NCI-H1417 treated with DMSO at 0.1 percent for 48 hours (cell line): ENCODE results near the gene SPOCK1.

ENCODE experiments used
- DNase-seq: peaks from one replicate; lab custom pipeline; 2025; lab: John Stamatoyannopoulos, UW

The SPOCK1 gene

DNA sequence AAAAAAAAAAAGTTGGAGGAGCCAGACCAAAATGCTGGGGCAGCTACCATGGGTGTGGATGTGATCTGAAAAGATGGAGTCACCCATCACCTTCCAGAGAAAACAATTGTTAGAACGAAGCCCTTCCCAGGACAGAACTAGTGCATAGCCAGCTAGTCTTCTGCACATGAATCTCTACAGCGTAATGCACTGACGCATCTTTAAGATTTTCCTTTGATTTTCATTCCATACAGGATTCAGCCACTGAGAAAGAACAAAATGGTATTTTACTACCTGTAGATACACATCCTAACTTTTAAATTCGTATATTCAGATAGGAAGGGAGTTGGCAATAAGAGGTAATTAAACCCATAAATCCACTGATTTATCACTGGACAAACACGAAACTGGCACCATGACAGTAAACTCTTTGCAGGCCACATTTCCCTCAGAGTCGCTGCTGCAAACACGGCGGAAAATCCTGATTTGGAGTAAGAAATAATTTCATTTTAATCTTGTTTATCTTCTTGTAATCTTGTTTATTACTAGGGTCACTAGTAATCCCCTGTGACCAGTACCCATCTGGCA is 206.6 kb downstream of the SPOCK1 start:
- no peak for DNase-seq

DNA sequence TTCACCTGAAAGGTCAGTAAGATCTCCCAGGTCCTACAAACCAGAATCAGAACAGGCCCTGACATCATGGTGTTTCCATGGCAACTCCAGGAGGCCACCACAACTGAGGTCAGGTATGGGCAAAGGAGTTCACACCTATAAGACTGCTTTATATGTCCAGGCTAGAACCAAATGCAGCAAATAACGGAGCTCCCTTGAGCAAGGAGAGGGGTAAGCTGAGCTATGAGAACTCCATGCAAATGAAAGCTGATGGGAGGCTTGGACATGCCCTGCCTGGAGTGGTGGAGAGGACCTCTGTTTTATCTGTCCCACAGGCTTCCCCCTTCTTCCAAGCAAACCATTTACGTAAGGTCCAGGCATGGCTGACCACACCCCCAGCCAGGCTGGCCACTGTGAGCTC is 207.7 kb downstream of the SPOCK1 start:
- DNase-seq, result no peak

DNA sequence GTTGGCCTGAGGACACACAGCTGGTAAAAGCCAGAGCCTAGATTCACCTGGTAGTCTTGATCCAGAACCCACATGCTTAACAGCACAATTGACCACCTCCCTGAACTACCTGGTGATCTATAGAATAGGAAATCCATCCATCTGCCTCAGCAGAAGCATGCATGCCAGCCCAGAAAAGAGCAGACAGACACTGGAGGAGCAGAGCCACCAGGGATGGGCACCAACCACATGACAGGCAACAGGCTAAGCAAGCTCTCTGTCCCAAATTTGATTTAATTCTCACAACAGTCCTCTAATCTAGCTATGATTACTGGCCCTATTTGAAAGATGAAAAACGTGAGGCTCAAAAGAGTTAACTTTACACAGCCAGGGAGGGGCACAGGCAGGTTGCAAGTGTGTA is 208.1 kb downstream of the SPOCK1 start:
- DNase-seq, result no peak

DNA sequence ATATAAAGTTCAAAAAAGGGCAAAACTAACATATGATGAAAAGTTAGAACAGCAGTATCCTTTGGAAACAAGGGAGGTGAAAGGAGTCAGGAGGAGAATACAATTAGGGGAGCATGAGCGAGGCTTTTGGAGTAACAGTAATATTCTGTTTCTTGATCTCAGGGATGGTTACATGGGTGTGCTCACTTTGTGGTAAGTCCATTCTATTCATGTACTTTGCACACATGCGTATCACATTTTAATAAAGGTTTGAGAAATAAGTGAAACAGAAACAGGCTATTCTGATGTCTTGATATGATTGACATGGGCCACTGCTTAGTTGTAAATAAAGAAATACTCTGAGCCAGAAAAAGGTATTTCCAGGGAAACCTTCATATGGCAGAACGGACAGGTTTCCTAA is 208.8 kb downstream of the SPOCK1 start:
- DNase-seq, result no peak

DNA sequence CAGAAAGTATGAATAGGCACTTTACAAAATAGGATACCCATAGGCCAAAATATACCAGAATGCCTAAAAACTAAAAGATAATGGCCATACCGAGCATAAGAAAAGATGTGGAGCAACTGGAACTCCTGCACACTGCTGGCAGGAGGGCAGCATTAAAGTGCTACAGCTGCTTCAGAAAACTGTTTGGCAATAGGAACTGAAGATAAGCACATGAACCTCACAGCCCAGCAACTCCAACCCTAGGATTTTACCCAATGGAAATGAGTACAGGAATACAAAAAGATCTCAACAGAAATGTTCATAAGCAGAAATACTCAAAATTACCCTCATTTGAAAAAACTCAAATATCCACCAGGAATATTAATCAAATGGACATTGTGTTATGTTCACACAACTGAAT is 209.3 kb downstream of the SPOCK1 start:
- no peak for DNase-seq

DNA sequence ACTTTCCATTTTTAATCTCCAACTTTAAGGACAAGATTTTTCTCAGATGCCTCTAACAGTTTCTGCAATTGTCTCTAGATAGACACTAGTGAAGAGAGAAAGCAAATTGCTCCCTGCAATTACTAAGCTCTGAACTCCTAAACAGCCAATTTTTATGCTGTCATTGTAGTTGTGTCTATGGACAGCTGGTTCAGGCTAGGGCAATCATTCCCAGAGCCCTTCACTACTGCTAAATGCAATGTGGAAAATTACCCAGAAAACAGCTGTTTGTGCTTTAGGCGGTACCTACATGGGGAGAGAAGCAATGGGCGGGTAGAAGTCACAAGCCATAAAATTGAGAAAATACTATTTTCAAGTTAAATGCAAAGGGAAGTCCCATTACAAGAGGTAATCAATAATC is 211.6 kb downstream of the SPOCK1 start:
- no peak for DNase-seq

DNA sequence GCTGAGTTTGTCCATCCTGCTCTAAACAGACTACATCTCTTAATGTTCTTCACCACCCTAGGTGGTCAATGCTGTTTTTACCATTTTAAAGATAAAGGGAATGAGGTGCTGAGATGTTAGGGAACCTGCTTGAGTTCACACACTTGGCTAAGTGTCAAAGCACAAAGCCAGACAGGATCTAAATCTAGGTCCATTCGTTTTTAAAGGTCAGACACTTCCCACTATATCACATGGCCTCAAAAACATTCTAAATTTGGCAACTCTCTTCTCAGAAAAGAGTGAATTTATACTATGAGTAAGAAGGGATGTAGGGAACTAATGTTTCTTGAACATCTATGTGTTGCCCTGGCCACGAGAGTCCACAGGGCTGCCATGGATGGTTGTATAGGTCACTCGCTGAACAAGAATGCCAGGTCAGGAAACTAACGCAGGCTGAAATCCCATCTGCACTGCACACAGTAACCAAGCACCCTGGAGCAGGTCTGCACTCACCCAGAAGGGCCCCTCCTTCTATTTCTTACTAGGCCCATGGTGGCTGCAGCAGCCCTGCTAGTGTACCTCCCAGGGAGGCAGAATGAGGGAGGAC is 213.0 kb downstream of the SPOCK1 start:
- DNase-seq, result no peak

DNA sequence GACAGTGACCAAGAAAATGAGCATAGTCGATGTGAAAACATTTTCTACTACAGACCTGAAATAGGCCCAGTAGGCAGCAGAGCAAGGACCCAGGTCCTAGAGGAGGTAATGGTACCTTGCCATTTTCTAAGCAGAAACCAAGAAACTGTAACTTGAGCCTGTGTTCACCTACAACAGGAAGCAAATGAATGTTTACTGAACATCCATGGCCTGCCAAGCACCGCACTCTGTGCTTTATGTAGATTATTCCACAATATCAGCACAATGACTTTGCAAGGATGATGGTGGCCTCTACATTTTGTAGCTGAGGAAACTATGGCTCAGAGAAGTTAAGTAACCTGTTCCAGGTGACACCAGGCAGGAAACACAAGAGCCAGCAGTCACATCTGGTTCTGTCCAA is 215.3 kb downstream of the SPOCK1 start:
- no peak for DNase-seq

DNA sequence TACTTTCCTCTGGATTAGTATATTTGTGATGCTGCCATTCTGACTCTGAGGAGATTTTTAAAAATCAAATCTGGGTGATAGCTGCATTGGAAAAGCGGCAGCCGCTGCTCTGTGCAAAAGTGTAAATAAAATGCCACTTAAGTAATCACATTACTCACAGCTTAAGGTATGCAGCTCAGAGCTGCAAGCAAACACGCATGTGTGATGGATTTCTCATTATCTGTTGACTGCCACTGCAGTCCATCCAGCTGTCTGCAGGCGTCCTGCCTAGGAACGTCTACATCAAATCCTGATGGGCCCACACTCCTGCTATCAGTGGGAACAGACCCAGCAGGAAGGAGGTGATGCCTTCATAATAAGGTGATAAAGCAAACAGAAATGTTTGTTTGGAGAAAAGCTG is 216.9 kb downstream of the SPOCK1 start:
- DNase-seq, result no peak

DNA sequence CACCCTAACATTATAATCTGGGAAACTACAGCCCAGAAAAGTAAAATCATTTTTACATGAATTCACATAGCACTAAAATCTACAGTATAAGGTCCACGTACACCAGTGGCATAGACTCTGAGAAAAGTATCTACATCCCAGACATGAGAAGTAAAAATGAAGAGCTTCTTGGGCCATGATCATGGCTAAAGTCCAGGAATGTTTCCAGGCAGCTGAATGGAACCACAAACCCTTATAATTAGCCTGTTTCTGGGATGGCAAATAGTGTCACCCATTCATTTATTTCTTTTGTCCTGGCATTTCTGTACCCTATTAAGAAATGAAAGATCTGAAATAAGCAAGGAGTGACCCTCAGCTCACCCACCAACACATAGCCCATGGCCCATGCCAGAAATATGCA is 217.9 kb downstream of the SPOCK1 start:
- no peak for DNase-seq

DNA sequence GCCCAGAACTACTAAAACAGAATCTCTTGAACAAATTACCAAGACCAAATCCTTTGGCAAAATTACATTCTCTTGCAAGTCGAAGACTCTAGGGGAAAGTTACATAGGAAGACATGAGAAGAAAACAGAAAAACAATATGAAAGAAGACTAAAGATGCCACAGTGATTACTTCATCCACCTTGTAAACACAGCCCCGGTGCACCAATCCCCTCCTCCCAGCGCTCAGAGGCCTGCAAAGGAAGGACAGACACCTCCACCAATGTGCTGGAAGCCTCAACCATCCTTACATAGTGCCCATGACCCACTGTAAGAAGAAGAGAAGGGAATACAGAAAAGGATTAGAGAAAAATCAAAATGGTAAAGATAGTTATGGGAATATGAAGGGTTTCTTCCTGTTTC is 218.5 kb downstream of the SPOCK1 start:
- DNase-seq, result no peak

DNA sequence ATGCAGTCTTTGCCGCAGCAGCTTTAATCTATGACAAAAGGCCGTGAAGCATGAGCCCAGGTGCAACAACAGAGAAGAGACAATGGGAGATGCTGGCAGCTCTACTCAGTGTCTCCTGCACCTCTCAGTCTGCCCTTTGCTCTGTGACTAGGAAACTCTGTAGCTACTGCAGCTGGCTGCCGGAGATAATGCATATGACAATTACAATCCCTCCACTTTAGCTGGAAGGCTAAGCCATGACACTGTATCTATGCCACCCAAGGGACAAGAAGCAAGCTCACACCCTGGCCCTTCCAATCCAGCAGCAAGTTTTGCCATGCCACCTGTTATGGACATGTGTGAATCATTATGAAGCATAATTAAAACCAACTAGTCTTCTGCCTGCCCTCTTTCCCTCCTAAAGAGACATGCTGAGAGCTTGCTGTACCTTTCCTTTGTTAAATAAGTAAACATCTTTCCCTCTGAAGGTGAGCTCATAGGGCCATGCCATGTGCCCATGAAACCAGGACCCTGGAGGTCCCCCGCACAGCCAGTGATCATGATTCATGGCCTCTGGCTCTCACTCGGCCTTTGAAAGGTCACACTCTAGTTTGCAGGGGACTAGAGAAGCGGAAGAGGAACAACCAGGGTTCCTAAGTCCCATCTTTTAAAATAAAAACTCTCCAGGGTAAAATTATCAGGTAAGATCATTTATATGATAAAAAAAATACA is 219.4 kb downstream of the SPOCK1 start:
- DNase-seq, result peak; percentile 36

DNA sequence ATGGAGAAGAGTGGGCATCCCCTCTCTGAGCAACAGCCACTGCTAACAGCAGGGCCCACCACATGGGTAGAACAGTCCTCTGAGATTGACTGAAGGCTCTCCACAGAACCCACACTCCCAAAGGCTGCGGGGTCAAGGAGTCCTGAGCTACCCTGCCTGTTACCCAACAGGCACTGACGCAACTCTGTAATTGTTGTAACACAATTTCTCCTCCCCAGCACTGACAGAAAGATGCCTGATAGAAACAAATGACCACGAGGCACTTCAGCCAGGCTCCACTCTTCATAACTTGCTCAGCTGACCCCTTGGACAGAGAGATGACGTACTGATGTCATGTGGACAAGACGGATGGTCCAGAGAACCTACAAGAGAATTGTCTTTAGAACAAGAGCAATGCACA is 220.7 kb downstream of the SPOCK1 start:
- DNase-seq, result no peak

DNA sequence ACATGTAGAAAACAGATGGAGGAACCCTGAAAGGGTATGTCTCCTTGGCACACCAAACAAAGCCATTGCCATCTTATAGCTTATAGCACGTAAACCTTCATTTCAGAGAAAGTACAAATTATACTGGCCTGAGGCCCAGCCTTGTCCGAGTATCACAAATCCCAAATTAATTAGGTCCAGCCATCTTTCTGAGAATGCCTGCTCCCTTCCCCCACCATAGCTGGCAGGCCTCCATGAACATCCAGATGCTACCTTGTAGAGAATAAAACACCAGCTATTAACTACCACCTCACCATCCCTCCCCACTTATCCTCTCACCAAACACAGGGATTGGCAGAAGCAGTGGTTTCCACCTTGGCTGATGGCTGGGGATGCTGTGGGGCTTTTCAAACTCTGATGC is 224.0 kb downstream of the SPOCK1 start:
- DNase-seq, result no peak

DNA sequence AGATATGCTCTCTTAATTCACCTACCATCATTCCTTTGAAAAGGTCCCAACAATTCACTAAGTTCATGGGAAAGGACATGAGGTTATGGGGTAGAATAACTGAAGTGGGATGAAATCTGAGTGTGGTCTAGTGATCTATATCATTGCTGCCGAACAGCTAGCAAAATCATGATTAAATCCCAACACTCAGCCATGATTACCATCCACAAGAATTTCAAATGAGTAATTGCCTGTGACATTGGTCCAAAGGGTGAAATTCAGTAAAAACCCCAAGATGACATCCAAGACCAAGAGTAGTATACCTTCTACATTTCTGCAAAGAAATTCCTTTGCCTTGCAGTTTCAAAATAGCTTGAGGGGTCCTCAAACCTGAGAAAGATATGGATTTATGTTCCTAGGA is 225.6 kb downstream of the SPOCK1 start:
- DNase-seq, result no peak

DNA sequence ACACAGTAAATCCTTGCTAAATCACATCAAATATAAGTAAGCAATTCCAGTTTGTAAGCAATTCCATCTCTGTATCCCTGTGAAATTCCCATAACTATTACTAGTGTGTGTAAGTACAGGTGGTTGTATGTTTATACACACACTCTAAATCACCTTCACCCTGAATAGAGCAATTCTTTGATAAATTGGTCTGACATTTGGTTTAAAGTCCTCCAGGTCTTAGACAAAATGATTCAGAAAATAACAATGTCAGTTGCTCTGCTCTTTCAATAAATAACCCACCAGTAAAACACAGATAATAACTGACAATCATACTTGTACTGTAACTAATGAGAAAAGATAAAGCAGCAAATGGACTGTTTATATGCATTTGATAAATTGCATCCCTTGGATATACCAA is 226.3 kb downstream of the SPOCK1 start:
- DNase-seq, result no peak

DNA sequence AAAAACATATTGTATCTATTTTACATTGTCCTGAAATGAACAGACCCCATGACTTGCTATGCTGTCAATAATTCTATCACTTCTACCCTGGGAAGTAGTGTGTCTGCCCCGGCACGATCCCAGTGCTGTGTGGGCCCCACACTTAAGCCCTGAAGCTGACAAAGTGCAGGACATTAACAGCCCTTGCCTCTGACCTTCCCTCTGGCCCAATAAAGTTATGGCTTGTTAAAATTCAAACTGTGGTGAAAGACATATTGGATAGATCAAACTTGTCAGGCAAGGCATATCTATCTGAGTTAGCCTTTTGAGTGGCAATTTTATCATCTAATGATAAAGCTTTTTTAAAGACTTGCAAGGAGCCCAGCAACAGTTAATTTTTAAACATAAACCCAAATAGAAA is 229.2 kb downstream of the SPOCK1 start:
- no peak for DNase-seq

DNA sequence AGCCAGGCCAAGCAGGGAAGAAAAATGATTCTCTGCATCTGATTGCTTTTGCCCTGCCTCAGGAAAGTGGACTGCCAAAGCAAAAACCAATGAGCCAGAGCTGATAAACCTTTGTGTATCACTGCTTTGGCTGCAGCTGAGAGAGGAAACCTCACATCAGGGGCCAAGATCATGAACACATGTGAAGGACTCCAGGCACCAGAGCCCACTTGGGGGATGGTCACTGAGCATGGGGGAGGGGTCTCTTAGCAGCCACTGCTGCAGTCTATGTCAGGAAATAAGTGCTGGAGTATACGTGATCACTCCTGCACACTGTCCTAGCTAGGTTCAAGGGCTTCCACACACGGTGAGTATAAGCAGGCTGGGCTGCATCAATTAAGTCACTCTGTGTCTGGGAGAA is 229.9 kb downstream of the SPOCK1 start:
- no peak for DNase-seq

DNA sequence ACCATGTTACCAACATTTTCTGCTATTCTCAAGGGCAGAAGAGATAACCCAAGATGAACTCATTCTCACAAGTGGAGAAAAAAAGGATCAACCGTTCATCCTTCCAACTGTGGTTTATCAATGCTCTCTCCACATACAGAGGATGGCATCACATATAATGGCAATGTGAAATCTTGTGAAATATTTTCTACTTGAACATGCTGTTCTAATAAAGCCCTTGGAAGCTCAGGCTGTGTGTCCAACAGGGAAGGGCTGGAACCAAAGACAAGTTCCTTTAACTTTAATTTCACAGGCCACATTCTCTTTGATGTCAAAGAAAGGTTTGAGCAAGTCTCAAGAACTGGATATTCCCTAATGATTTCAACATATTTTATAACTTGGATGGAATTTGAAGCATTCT is 230.5 kb downstream of the SPOCK1 start:
- DNase-seq, result no peak

DNA sequence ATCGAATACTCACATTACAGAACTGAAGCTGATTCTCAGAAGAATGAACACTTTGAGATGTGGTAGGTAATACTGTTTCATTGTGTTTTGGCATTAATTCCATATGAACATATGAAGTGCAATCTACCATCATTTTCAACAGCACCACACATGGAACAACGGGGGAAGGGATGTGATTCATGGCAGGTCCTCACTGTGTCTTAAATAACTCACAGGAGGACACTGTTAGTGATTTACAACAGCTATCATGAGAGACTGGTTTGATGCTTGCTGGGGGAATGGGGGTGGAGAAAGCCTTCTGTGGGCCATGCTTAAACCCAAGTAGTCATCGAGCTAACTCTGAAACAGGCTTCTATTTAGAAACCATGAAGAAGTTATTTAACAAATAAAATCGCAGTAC is 232.9 kb downstream of the SPOCK1 start:
- no peak for DNase-seq

DNA sequence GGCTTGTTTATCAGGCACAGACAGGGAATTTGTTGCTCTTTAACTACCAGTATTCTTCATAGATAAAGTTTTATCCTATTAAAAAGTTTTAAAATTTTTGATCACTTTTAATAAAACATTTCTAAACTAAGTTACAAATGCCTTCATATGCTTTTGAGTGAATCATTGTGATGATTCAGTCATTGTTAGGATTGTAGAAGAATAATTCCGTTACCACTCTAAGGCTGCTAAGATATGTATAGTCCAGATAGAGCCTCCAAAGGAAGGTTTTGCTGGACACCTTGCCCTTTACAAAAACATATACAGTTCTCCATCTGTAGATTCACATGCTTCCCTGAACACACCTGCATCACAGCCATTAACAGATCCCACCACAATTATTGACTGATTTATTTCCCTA is 233.7 kb downstream of the SPOCK1 start:
- DNase-seq, result no peak

DNA sequence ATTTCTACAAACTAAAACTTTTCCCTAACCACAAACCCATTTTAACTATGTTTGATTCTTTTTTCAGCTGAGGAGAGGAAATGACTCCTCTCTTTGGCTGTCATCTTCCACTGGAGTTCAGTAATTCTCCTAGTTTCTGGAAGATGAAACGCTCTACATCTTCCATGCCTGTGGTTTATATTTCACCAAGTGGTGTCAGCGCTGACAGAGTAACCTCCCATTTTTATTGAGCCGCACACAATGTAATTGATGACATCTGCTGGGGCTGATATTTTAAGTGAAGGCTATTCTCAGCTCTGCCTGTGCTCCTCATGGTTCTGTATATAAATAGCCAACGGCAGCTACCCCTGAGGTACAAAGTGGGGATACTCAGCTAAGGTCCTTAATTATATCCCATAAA is 234.6 kb downstream of the SPOCK1 start:
- no peak for DNase-seq

DNA sequence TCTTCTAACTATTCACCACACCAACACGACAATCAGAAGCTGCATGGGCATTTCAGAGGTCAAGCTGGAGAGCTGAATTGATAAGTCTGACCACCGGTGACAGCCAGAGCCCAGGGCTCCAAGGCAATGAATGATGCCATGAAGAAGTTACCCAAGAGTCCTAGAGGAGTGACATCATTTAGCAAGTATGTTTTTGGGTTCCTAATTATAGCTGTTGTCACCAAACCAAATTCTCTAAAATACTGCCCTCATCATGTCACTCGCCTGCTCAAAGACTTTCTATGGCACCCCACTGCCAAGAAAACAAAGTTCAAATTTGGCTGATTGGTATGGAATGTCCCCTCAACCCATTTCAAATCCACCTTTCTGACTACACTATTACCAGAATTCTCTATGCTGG is 235.1 kb downstream of the SPOCK1 start:
- DNase-seq, result no peak
